Measurements from ENCODE around the gene TRIM54. TPM values are rescaled to one million over a fixed set of nuclear protein-coding genes. Genes with fewer than 3 reads are reported as not detected.

Gene TRIM54
- total and polyA plus RNA-seq, 2 of the 4 experiments (the other 2 are of a cell fraction), result 0.15 TPM; not detected in 1

GRCh38 chr2:27255660-27256059 lies 26.6 kb upstream of the TRIM54 start:
- CTCF ChIA-PET, result interaction anchor here (0.7 to 1.6 kb wide), 3 partner anchors 9 to 47 kb away, joined by 3 to 6 read pairs (median 4); no protein-coding TSS in a partner anchor
- ATAC-seq (ENCODE audit: low read depth), result peak; percentile 54
- in situ Hi-C loops (cut with MboI; ENCODE audit: low sequenced_read_pairs), result no loop called here

More at GRCh38 chr2:27255660-27256059, 26.6 kb upstream of the TRIM54 start:
- no peak overlapping the region for H3K18ac ChIP-seq (ENCODE audit: low read depth, low read length)
- H3K4me2 ChIP-seq (ENCODE audit: low read depth, low read length), result no peak overlapping the region
- no peak overlapping the region for H2BK120ac ChIP-seq (ENCODE audit: low read depth, low read length)
- peaks cover 40% of the 10 kb centered on the region for H3K27me3 ChIP-seq (ENCODE audit: control insufficient read depth, insufficient read depth, low read length)
- no peak overlapping the region for H2AK5ac ChIP-seq (ENCODE audit: low read depth, low read length)
- 0 out of 2 replicates have a peak, but pooled peaks have one; percentile 9 for TF ChIP-seq MAFK (IDR thresholded peaks at IDR 0.05; ENCODE audit: low read depth, low read length)
- no peak for TF ChIP-seq SMC3 (IDR thresholded peaks at IDR 0.05; ENCODE audit: low read depth, low read length)
- TF ChIP-seq FOS (IDR thresholded peaks at IDR 0.05; ENCODE audit: low read depth, low read length), result peak; percentile 63
- intact Hi-C loops (cut with micrococcal nuclease), result no loop called here
- H2BK15ac ChIP-seq (ENCODE audit: low read depth, low read length), result no peak overlapping the region
- POLR2A ChIA-PET (ENCODE audit: unreplicated experiment), result no interaction called here
- no peak overlapping the region for H3K27ac ChIP-seq (ENCODE audit: insufficient read depth, low read length)
- no peaks in the 10 kb centered on the region for H4K20me1 ChIP-seq (ENCODE audit: insufficient read depth, low read length)
- H3K79me1 ChIP-seq (ENCODE audit: low read depth in 1 of 2, low read length in 2 of 2), result no peaks in the 10 kb centered on the region
- H3K9me3 ChIP-seq (ENCODE audit: control insufficient read depth, insufficient read depth, low read length), result no peaks in the 10 kb centered on the region
- BruUV-seq (replicated peaks), result no TSS peak
- H4K5ac ChIP-seq (ENCODE audit: low read depth, low read length), result no peak overlapping the region
- H3K4me1 ChIP-seq (ENCODE audit: control insufficient read depth, insufficient read depth, low read length), result peaks cover 6% of the 10 kb centered on the region
- WGBS, 2 experiments (ENCODE audit: extremely low coverage in 2 of 2, insufficient read length in 1 of 2), result 0% methylated on average over 1 of the region's 1 CpG; no CpG with 5 or more reads in 1 of the 2 experiments
- no peaks in the 10 kb centered on the region for H3K36me3 ChIP-seq (ENCODE audit: control insufficient read depth, insufficient read depth, low read length)
- H4K8ac ChIP-seq (ENCODE audit: low read depth in 2 of 2, low read length in 2 of 2), result no peak overlapping the region
- no peak overlapping the region for H2BK20ac ChIP-seq (ENCODE audit: low read depth, low read length)
- peaks cover 9% of the 10 kb centered on the region; the same call in 1 of the 2 replicates for H3K9me1 ChIP-seq (ENCODE audit: insufficient read depth, low read length)
- H3K4ac ChIP-seq (ENCODE audit: low read depth, low read length), result no peak overlapping the region
- no peak overlapping the region for H3K14ac ChIP-seq (replicated peaks; ENCODE audit: low read depth, low read length)
- 0 out of 2 replicates have a peak overlapping the region, but pooled peaks have one; percentile 4 for H3K23ac ChIP-seq (ENCODE audit: low read depth, low read length)
- no peak overlapping the region for H3K4me3 ChIP-seq (ENCODE audit: insufficient read depth, low read depth, low read length)
- H2AFZ ChIP-seq (replicated peaks; ENCODE audit: low read length, poor library complexity), result no peak overlapping the region
- DNase-seq, result peak; percentile 67
- H2AK9ac ChIP-seq (replicated peaks; ENCODE audit: low read depth, low read length, poor library complexity), result no peak overlapping the region
- H3K9ac ChIP-seq (ENCODE audit: low read depth, low read length), result no peak overlapping the region
- no peak overlapping the region for H4K91ac ChIP-seq (ENCODE audit: insufficient read depth, low read depth, low read length)
- dilution Hi-C loops (cut with HindIII; ENCODE audit: low sequenced_read_pairs, unreplicated experiment), result no loop called here
- no peak overlapping the region for H3K56ac ChIP-seq (ENCODE audit: extremely low read depth, insufficient read depth, low read length)
- no peak overlapping the region for H2BK5ac ChIP-seq (ENCODE audit: low read depth, low read length, poor library complexity, severe bottlenecking)

Data from IMR-90 (cell line).